GM19463 (cell line): ENCODE measurements around the gene BACH2.

ENCODE experiments used
- ATAC-seq: cut with Tn5 transposase; IDR thresholded peaks from one replicate; pipeline ENCODE4 v1.9.1; 2021; ENCODE audit warnings: mild to moderate bottlenecking, moderate library complexity; ENCODE audit not compliant: unreplicated experiment

Gene BACH2

GRCh38 chr6:90302320-90302719, 5.7 kb upstream of the BACH2 start:
- ATAC-seq = no peak

GRCh38 chr6:90301816-90302215, 5.2 kb upstream of the BACH2 start:
- no peak for ATAC-seq

- ATAC-seq = no peak
Observed at GRCh38 chr6:90298459-90299053, 1.9 kb upstream of the BACH2 start.

- ATAC-seq = no peak
Observed at GRCh38 chr6:90297867-90298381, 1.3 kb upstream of the BACH2 start.

GRCh38 chr6:90297115-90297866, 648 bp upstream of the BACH2 start:
- ATAC-seq = no peak

DNA sequence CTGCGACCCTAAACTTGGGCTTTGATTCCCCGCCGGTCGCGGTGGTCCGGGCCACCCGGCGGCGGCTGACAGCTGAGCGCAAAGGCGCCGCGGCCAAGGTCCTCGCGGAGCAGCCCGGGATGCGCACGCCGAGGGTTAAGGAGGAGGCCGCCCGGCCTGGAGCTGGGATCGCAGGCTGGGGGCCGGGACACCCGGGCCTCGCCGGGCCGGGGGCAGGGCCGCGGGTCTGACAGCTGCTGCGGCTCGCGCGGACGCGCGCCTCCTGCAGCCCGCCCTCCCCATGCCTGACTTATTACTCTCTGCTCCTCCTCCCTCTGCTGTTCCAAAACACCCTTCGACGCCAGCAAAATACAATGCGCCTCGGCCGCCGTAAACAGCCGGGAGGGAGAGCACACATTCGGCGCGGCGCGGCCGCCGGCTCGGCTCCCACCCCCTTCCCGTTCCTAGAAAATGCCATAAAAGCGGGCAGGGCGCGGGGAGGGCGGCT, 746 bp downstream of the BACH2 start:
- ATAC-seq = no peak

- no peak for ATAC-seq
Observed at GRCh38 chr6:90294989-90295853, 1.4 kb downstream of the BACH2 start.

- ATAC-seq = no peak
Observed at GRCh38 chr6:90294614-90294988, 2.0 kb downstream of the BACH2 start.

DNA sequence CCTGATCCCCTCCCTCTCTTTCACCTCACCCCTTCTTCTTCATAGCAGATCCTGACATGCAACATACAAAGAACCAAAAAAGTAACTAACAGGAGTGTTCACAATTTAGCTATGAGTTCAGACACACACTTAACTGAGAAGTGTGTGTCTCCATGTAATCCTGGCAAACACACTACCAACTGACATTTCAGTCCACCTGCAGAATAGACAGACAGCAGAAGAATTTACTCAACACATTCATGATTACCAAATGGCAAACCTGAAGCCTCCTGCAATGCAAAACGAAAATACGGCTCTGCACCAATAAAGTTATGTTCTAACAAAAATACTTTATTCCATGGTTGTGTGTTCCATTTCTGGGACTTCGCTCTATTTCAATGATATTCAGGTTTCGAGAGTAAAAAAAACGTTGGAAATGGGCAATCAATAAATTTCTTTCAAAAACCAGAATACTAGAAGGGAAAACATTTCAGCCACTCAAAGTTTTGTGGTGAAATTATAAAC, 2.6 kb downstream of the BACH2 start:
- no peak for ATAC-seq

GRCh38 chr6:90293319-90293953, 3.2 kb downstream of the BACH2 start:
- ATAC-seq = no peak

- no peak for ATAC-seq
Observed at GRCh38 chr6:90291565-90291964, 5.1 kb downstream of the BACH2 start.

DNA sequence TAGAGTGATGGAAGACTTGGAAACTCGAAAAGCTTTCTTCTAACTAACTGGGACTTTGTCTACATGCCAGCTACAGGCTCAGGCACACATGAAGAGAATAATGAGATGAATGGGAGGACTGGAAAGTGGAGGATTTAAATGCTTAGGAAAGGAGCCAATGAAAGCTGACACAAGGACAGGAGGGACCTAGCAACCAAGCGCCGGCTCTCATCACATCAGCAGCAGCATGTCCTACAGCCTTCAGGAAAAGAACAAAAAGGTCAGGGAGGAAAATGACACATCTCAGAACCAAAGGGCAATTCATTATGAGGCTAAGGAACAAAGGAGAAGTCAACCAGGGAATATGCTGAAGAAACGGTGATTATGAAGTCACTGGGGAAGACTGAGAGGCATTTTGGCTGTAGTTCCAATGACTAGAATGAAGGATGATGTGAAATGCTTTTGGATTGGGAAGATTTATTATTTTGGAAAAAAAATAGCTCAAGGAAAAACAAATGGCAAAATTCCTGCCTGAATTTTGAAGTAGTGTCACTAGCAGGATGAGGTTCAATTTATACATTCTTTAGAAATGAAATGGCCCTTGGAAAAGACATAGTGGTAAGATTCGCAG, 5.7 kb downstream of the BACH2 start:
- no peak for ATAC-seq

GRCh38 chr6:90289902-90290301, 6.7 kb downstream of the BACH2 start:
- no peak for ATAC-seq

GRCh38 chr6:90288404-90288803, 8.2 kb downstream of the BACH2 start:
- no peak for ATAC-seq

DNA sequence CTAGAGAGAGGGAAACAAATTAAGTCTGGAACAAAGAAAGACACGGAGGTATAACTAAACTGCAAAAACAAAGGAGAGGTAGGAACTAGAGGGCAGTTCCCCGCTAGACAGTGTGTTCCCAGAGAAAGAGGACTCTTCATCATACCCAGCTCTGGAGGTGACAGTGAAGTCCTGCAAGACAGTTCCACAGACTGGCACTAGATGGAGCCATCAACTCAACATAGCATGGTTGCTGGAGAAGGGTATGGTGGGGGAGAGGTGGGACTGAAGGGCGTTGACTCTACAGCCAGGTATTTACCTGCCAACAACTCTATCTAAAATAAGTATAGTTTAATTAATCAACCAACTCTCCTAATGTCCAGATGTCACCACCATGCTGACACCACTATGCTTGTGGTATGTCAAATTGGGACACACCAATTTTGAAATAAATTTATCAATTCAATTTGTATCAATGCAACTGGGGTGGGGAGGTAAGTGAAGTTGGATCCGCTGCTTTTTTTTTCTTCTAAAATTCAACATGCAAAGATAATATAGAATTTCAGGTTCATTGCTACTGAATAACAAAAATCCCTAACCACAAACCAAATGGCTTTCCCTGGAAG, 9.7 kb downstream of the BACH2 start:
- ATAC-seq = no peak

- peak; percentile 62 for ATAC-seq
Observed at GRCh38 chr6:90285611-90286381, 10.8 kb downstream of the BACH2 start.

- ATAC-seq = peak; percentile 23
Observed at GRCh38 chr6:90285042-90285481, 11.6 kb downstream of the BACH2 start.

GRCh38 chr6:90284236-90285041, 12.2 kb downstream of the BACH2 start:
- peak; percentile 75 for ATAC-seq
